Esophagus muscularis mucosa (tissue), 4 donors: Measurements from ENCODE around the gene OPRL1. TPM values are rescaled to one million over a fixed set of nuclear protein-coding genes. Genes with fewer than 3 reads are reported as not detected.

Source experiments
- DNase-seq: peaks from one replicate; pipeline ENCODE4 v3.0.0-alpha.2; 2017; ENCODE audit errors: extremely low spot score
- H3K27ac ChIP-seq, 4 donors: fragments of 200-600 bp; sonication (generic); replicated peaks in 1 of 4; 1 replicate in 3 of 4; 2 replicates in 1 of 4; pipeline ENCODE4 v1.5.1; 2016 to 2019; ENCODE audit warnings: mild to moderate bottlenecking in 1 of 4
- H3K27me3 ChIP-seq, 4 donors: fragments of 200-600 bp; sonication (generic); one replicate each; pipeline versions ENCODE4 v1.5.1 to v1.6.0; 2016 to 2019
- H3K36me3 ChIP-seq, 4 donors: fragments of 200-600 bp; sonication (generic); one replicate each; pipeline ENCODE4 v1.5.1; 2016 to 2019
- H3K4me1 ChIP-seq, 4 donors: fragments of 200-600 bp; sonication (generic); one replicate each; pipeline ENCODE4 v1.5.1; 2016 to 2019
- H3K4me3 ChIP-seq, 4 donors: fragments of 200-600 bp; sonication (generic); 1 replicate in 2 of 4; 2 replicates in 2 of 4; pipeline ENCODE4 v1.5.1; 2016 to 2019; ENCODE audit warnings: mild to moderate bottlenecking in 4 of 4, moderate library complexity in 1 of 4
- H3K9me3 ChIP-seq, 4 donors: fragments of 200-600 bp; sonication (generic); 1 replicate in 3 of 4; 2 replicates in 1 of 4; pipeline ENCODE4 v1.5.1; 2016 to 2019
- CTCF ChIP-seq, 3 experiments: fragments of 200-600 bp in 2 of 3; fragments of 450-650 bp in 1 of 3; sonication (generic) in 2 of 3; IDR thresholded peaks; one replicate each; pipeline ENCODE4 v1.5.1; 2017 to 2019; ENCODE audit warnings: antibody characterized with exemption in 3 of 3, mild to moderate bottlenecking in 2 of 3, moderate library complexity in 1 of 3
- EP300 ChIP-seq: sonication (generic); formaldehyde crosslinking; IDR thresholded peaks from one replicate; pipeline ENCODE4 v1.6.1; 2017; ENCODE audit warnings: antibody characterized with exemption
- POLR2A ChIP-seq: fragments of 450-650 bp; IDR thresholded peaks from one replicate; pipeline ENCODE4 v1.6.1; 2017; ENCODE audit warnings: antibody characterized with exemption, moderate library complexity, mild to moderate bottlenecking, low read depth
- POLR2AphosphoS5 ChIP-seq, 2 donors: sonication (generic); formaldehyde crosslinking; IDR thresholded peaks; one replicate each; pipeline ENCODE4 v1.6.1; 2017; ENCODE audit warnings: antibody characterized with exemption in 2 of 2
- WGBS: methylation state at CpG from one replicate; pipeline ENCODE4 v1.1.5; 2018; 5-methylcytosine and 5-hydroxymethylcytosine counted together
- intact Hi-C: fragments of 100-400 bp; cut with DNase I; formaldehyde crosslinking; loops from one replicate; pipeline ENCODE4 v1.15.1; 2023
- total RNA-seq, 4 donors: library from RNA; depleted of rRNA; stranded (reverse); fragments of >200 nt; gene quantifications; one replicate each; pipeline versions ENCODE4 v1.1.0 to v1.2.1, GENCODE V29; 2016

OPRL1 gene
- total RNA-seq, 4 donors from 2014 or later = 0.42 to 1.4 (median 0.87) TPM

GRCh38 chr20:64056889-64057627 lies 22.8 kb upstream of the OPRL1 start:
- intact Hi-C loops = no loop called here
- Histone ChIP-seq H3K4me1 (peaks cover 27 to 49% (median 44%) of the 10 kb centered on the region in 4 donors), H3K27me3 (peaks cover 0 to 62% (median 6%) of the 10 kb centered on the region in 4 donors), H3K36me3 (no peaks in the 10 kb centered on the region), H3K4me3 (peak overlapping the region; percentile 14 to 45 (median 16)), H3K9me3 (no peaks in the 10 kb centered on the region), H3K27ac (peak overlapping the region; percentile 42 to 76 (median 72))
- no peak for DNase-seq
- WGBS = 55% methylated on average over 26 of the region's 39 CpGs
- TF ChIP-seq POLR2AphosphoS5 (IDR thresholded peaks at IDR 0.05) = peak in 1 of 2 donors; percentile 22
- TF ChIP-seq POLR2A = no peak

- no peak for DNase-seq
- H3K4me1 ChIP-seq = peaks cover 28 to 48% (median 43%) of the 10 kb centered on the region in 4 donors
- H3K27me3 ChIP-seq = peaks cover 0 to 54% (median 4%) of the 10 kb centered on the region in 4 donors
- no peaks in the 10 kb centered on the region for H3K36me3 ChIP-seq
- peak overlapping the region; percentile 14 to 45 (median 16) for H3K4me3 ChIP-seq
- no peak for TF ChIP-seq POLR2A
- TF ChIP-seq CTCF (IDR thresholded peaks at IDR 0.05) = peak; percentile 60 to 92 (median 64)
- intact Hi-C loops = no loop called here
- H3K9me3 ChIP-seq = no peaks in the 10 kb centered on the region
- peak overlapping the region; percentile 42 to 76 (median 72) for H3K27ac ChIP-seq
- 60% methylated on average over 16 of the region's 33 CpGs for WGBS
These were observed 22.0 kb upstream of the OPRL1 start for GRCh38 chr20:64057628-64058498.

- intact Hi-C loops = no loop called here
- Histone ChIP-seq H3K4me1 (peaks cover 23 to 44% (median 39%) of the 10 kb centered on the region in 4 donors), H3K36me3 (no peaks in the 10 kb centered on the region), H3K27me3 (peaks cover 0 to 47% (median 2%) of the 10 kb centered on the region in 4 donors), H3K9me3 (no peaks in the 10 kb centered on the region), H3K27ac (no peak overlapping the region), H3K4me3 (no peak overlapping the region)
- TF ChIP-seq CTCF (IDR thresholded peaks at IDR 0.05) (no peak), EP300 (no peak), POLR2AphosphoS5 (IDR thresholded peaks at IDR 0.05) (no peak), POLR2A (no peak)
- WGBS = 87% methylated on average over 11 of the region's 12 CpGs
- DNase-seq = no peak
These were observed 21.3 kb upstream of the OPRL1 start for GRCh38 chr20:64058536-64058935.

GRCh38 chr20:64062276-64062595 lies 17.6 kb upstream of the OPRL1 start:
- Histone ChIP-seq H3K9me3 (no peaks in the 10 kb centered on the region), H3K4me3 (peak overlapping the region; percentile 78 to 93 (median 82)), H3K4me1 (peaks cover 26 to 48% (median 41%) of the 10 kb centered on the region in 4 donors), H3K36me3 (no peaks in the 10 kb centered on the region), H3K27me3 (peaks cover 0 to 10% (median 0%) of the 10 kb centered on the region in 4 donors), H3K27ac (peak overlapping the region; percentile 84 to 87 (median 86))
- 100% methylated on average over 1 of the region's 5 CpGs for WGBS
- no peak for TF ChIP-seq POLR2AphosphoS5 (IDR thresholded peaks at IDR 0.05)
- no peak for TF ChIP-seq POLR2A
- TF ChIP-seq CTCF (IDR thresholded peaks at IDR 0.05) = no peak
- no peak for TF ChIP-seq EP300
- intact Hi-C loops = no loop called here
- no peak for DNase-seq
